Keratinocyte (primary cell): ENCODE data around the gene SUN1. TPM values are rescaled to one million over a fixed set of nuclear protein-coding genes. Genes with fewer than 3 reads are reported as not detected.

Source experiments
- DNase-seq: peaks from one replicate; pipeline ENCODE4 v3.0.0-alpha.2; 2011; ENCODE audit warnings: low read depth, missing footprints, low spot score
- FAIRE-seq: peaks from 2 replicates; lab custom pipeline; 2011; peaks lifted over from hg19 to GRCh38; lab: Jason Lieb, UNC
- H2AFZ ChIP-seq: 2 replicates; pipeline ENCODE4 v1.6.0; 2012; ENCODE audit warnings: low read length, control low read depth, inconsistent platforms; ENCODE audit not compliant: control insufficient read depth
- H3K27ac ChIP-seq: 2 replicates; pipeline ENCODE4 v1.5.1; 2011; ENCODE audit warnings: low read length; ENCODE audit not compliant: control insufficient read depth, insufficient read depth
- H3K27me3 ChIP-seq: 3 replicates; pipeline ENCODE4 v1.6.0; 2011; ENCODE audit warnings: low read length; ENCODE audit not compliant: control insufficient read depth, insufficient read depth; ENCODE audit errors: extremely low read depth
- H3K36me3 ChIP-seq, 2 experiments: 2 replicates in 1 of 2; 3 replicates in 1 of 2; pipeline ENCODE4 v1.5.1; 2011; ENCODE audit warnings: low read length in 2 of 2, mild to moderate bottlenecking in 1 of 2; ENCODE audit not compliant: control insufficient read depth in 2 of 2, insufficient read depth in 2 of 2; ENCODE audit errors: extremely low read depth in 1 of 2
- H3K4me1 ChIP-seq: 3 replicates; pipeline ENCODE4 v1.5.1; 2011; ENCODE audit warnings: low read length; ENCODE audit not compliant: control insufficient read depth, insufficient read depth; ENCODE audit errors: extremely low read depth
- H3K4me2 ChIP-seq: 3 replicates; pipeline ENCODE4 v1.6.0; 2011; ENCODE audit warnings: low read depth, low read length; ENCODE audit not compliant: control insufficient read depth, insufficient read depth; ENCODE audit errors: extremely low read depth
- H3K4me3 ChIP-seq, 3 experiments: fragments of 200-600 bp in 1 of 3; sonication (generic) in 1 of 3; 2 replicates in 2 of 3; 3 replicates in 1 of 3; pipeline ENCODE4 v1.5.1; 2011 to 2016; ENCODE audit warnings: low read length in 3 of 3, mild to moderate bottlenecking in 3 of 3, control low read depth in 2 of 3, inconsistent platforms in 1 of 3, low read depth in 1 of 3, mixed read lengths in 1 of 3, mixed run types in 1 of 3, moderate library complexity in 1 of 3; ENCODE audit not compliant: control insufficient read depth in 2 of 3, insufficient read depth in 2 of 3; ENCODE audit errors: extremely low read depth in 1 of 3
- H3K79me2 ChIP-seq: 2 replicates; pipeline ENCODE4 v1.6.0; 2012; ENCODE audit warnings: low read length; ENCODE audit not compliant: control insufficient read depth, insufficient read depth
- H3K9ac ChIP-seq: 3 replicates; pipeline ENCODE4 v1.6.0; 2011; ENCODE audit warnings: low read length; ENCODE audit not compliant: control insufficient read depth, insufficient read depth; ENCODE audit errors: extremely low read depth
- H3K9me1 ChIP-seq: 3 replicates; pipeline ENCODE4 v1.6.0; 2011; ENCODE audit warnings: low read length; ENCODE audit not compliant: control insufficient read depth, insufficient read depth; ENCODE audit errors: extremely low read depth
- H3K9me3 ChIP-seq: 2 replicates; pipeline ENCODE4 v1.5.1; 2012; ENCODE audit warnings: low read depth, low read length; ENCODE audit not compliant: control insufficient read depth
- H4K20me1 ChIP-seq: 3 replicates; pipeline ENCODE4 v1.6.0; 2011; ENCODE audit warnings: low read length; ENCODE audit not compliant: control insufficient read depth, insufficient read depth; ENCODE audit errors: extremely low read depth
- EZH2 ChIP-seq: IDR thresholded peaks from one replicate; pipeline ENCODE4 v1.6.1; 2012; ENCODE audit warnings: inconsistent platforms, mild to moderate bottlenecking, low read length, moderate library complexity
- dilution Hi-C: fragments of 300-500 bp; cut with MboI; formaldehyde crosslinking; loops from one replicate; pipeline ENCODE4 v1.7.0; 2020; ENCODE audit warnings: low sequenced_read_pairs; ENCODE audit not compliant: extremely low pct_ligation_motif_present
- polyA plus RNA-seq, 5 experiments: library from polyadenylated mRNA; depleted of rRNA in 3 of 5; stranded (reverse) in 3 of 5; stranded (forward) in 1 of 5; unstranded in 1 of 5; fragments of >200 nt; gene quantifications; 1 replicate in 1 of 5; 2 replicates in 3 of 5; 3 replicates in 1 of 5; pipeline versions ENCODE4 v1.2.1 to v1.2.3, GENCODE V29; 2011 to 2012; ENCODE audit warnings: missing spikeins in 2 of 5, low read depth in 1 of 5, low replicate concordance in 1 of 5
- TF ChIP-seq, protein P1 (sequence below), 3 experiments: IDR thresholded peaks in 1 of 3; conservative IDR thresholded peaks in 1 of 3; optimal IDR thresholded peaks in 1 of 3; 2 replicates in 2 of 3; 3 replicates in 1 of 3; pipeline versions ENCODE3 to v1.5.1; 2011; ENCODE audit warnings: low read length in 3 of 3, mild to moderate bottlenecking in 3 of 3, moderate library complexity in 2 of 3, control low read depth in 1 of 3, inconsistent platforms in 1 of 3; ENCODE audit not compliant: insufficient read depth in 2 of 3; ENCODE audit errors: extremely low read depth in 1 of 3

SUN1 gene
- polyA plus RNA-seq, 1 donor (not counting 4 experiments of a cell fraction or from before 2014, with no cell fraction given): 166 TPM

- FAIRE-seq (no peak), DNase-seq (no peak)
- Histone ChIP-seq H3K9ac (no peak overlapping the region), H3K79me2 (peaks cover 19% of the 10 kb centered on the region), H4K20me1 (no peaks in the 10 kb centered on the region), H3K36me3 (peaks cover 25 to 39% of the 10 kb centered on the region in 2 experiments), H2AFZ (no peak overlapping the region), H3K27me3 (no peaks in the 10 kb centered on the region), H3K27ac (no peak overlapping the region), H3K4me1 (no peaks in the 10 kb centered on the region), H3K4me3 (no peak overlapping the region), H3K4me2 (no peak overlapping the region), H3K9me1 (no peaks in the 10 kb centered on the region), H3K9me3 (no peaks in the 10 kb centered on the region)
- dilution Hi-C loops: no loop called here
- TF ChIP-seq, protein P1, sequence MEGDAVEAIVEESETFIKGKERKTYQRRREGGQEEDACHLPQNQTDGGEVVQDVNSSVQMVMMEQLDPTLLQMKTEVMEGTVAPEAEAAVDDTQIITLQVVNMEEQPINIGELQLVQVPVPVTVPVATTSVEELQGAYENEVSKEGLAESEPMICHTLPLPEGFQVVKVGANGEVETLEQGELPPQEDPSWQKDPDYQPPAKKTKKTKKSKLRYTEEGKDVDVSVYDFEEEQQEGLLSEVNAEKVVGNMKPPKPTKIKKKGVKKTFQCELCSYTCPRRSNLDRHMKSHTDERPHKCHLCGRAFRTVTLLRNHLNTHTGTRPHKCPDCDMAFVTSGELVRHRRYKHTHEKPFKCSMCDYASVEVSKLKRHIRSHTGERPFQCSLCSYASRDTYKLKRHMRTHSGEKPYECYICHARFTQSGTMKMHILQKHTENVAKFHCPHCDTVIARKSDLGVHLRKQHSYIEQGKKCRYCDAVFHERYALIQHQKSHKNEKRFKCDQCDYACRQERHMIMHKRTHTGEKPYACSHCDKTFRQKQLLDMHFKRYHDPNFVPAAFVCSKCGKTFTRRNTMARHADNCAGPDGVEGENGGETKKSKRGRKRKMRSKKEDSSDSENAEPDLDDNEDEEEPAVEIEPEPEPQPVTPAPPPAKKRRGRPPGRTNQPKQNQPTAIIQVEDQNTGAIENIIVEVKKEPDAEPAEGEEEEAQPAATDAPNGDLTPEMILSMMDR (optimal IDR thresholded peaks at IDR 0.05 in 1 of 3, IDR thresholded peaks at IDR 0.05 in 1 of 3, conservative IDR thresholded peaks at IDR 0.05 in 1 of 3; ENCODE audit: extremely low read depth in 1 of 3, insufficient read depth in 2 of 3, low read length in 3 of 3): no peak
- no peak for TF ChIP-seq EZH2
These were observed 16.9 kb downstream of the SUN1 start for GRCh38 chr7:849145-849544.

DNA sequence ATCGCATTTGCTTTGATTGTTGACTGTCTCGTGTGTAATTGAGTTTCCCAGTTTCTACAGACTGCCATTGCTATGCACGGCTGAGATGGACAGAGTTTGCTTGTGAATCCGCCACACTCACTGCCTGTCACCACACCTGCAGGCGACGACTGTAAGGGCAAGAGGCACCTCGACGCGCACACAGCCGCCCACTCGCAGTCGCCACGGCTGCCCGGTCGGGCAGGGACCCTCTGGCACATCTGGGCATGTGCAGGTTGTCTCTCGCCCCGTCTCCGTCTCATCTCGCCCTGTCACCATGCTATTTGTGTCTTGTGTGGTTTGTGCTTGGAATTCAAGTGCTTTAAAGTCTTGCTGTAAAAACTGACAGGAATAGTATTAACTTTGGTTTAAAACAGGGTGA is 17.5 kb downstream of the SUN1 start:
- Histone ChIP-seq H3K4me1 (no peaks in the 10 kb centered on the region), H3K4me2 (no peak overlapping the region), H3K27me3 (no peaks in the 10 kb centered on the region), H4K20me1 (no peaks in the 10 kb centered on the region), H3K79me2 (peaks cover 13% of the 10 kb centered on the region), H3K9me3 (no peaks in the 10 kb centered on the region), H2AFZ (no peak overlapping the region), H3K9ac (no peak overlapping the region), H3K27ac (no peak overlapping the region), H3K36me3 (peaks cover 21 to 36% of the 10 kb centered on the region in 2 experiments), H3K4me3 (no peak overlapping the region), H3K9me1 (no peaks in the 10 kb centered on the region)
- DNase-seq: no peak
- FAIRE-seq: no peak
- dilution Hi-C loops: no loop called here
- TF ChIP-seq, protein P1 (optimal IDR thresholded peaks at IDR 0.05 in 1 of 3, IDR thresholded peaks at IDR 0.05 in 1 of 3, conservative IDR thresholded peaks at IDR 0.05 in 1 of 3; ENCODE audit: extremely low read depth in 1 of 3, insufficient read depth in 2 of 3, low read length in 3 of 3): no peak
- TF ChIP-seq EZH2: no peak
